GM20431 (cell line): ENCODE data around the gene MPC1L.

Source experiments
- in situ Hi-C: fragments of 300-500 bp; cut with MseI, MboI; formaldehyde crosslinking; loops from one replicate; pipeline ENCODE4 v1.15.0; 2020; ENCODE audit warnings: low sequenced_read_pairs; ENCODE audit not compliant: unreplicated experiment

MPC1L gene

DNA sequence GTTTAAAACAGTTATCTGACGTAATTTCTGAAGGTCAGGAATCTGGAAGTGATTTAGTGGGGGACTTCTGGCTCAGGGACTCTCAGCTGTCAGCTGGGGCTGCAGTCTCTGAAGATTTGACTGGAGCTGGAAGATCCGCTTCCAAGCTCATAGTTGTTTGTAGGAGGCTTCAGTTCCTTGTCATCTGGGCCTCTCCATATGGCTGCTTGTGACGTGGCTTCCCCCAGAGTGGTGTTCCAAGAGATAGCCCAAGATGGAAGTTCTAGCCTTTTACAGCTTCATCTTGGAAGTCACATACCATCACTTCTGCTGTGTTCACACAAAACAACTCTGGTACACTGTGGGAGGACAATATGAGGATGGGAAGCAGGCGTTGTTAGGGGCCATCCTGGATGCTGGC, 2.1 kb downstream of the MPC1L start:
- in situ Hi-C loops = no loop called here

DNA sequence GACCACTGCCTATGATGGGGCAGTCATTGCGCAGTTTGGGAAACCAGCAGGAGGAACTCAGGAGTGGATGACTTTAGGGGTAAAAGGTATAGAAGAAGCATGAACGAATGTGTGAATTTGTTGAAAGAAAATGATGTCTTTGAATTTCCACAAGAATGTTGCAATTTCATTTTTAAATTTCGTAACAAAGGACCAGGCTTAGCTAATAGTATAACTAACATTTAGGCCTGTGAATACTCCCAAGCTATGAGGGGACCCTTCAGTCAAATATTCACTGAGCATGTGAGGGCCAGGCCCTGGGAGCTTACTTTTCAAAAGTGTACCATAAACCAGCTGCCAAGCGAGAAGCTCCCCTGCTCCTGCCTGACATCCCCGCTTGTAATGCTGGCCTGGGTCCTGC, 5.3 kb downstream of the MPC1L start:
- in situ Hi-C loops = no loop called here

DNA sequence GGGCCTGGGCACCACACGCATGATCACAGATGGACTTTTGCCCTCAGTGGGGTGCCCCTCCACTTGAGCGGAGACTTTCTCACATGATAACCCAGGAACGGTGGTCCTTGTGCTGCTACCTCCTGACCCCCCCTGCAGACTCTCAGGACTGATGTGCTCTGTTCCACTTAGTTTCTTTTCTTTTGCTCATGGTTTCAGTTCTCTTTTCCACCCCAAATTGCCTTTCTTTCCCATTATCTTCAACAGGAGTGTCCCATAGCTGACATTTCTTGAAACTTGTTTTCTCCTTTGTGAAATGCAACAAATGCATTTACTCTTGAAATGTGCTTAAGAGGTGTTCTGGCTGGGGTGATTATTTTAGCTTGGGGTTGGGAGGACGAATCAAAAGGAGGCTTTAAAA, 9.0 kb downstream of the MPC1L start:
- in situ Hi-C loops = no loop called here

DNA sequence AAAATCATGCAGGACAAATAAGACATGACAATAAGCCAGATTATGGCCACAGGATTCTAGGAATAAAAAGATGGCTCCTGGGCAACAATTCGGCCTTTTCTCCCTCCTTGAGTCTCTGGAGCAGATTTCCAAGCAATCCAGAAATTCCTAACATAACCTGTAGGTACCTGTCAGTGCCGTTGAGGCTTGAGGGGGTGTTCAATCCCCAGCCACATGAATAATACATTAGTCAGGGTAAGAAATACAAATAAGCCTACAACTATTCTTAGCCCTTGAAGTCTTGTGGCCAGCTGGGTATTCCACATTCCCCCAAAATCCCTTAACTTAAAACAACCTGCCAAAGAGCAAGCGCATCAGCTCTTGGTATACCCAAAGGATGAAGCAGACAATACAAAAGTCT, 14.5 kb downstream of the MPC1L start:
- in situ Hi-C loops = no loop called here

DNA sequence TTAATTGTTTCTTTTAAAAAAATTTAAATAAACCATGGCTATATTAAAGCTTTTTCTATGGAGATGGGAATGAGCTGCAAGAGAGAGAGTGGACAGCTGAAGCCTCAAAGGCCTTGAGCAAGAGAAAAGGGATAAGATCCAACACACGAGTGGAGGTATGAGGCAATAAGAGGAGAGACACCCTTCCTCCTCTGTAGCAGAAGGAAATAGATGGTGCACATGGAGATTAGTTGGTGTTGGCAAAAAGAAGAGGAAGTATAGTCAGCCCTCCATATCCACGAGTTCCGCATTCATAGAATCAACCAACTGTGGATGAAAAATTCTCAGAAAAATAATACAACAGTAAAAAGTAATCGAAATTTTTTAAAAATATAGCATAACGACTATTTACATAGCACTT, 20.9 kb downstream of the MPC1L start:
- in situ Hi-C loops = no loop called here

DNA sequence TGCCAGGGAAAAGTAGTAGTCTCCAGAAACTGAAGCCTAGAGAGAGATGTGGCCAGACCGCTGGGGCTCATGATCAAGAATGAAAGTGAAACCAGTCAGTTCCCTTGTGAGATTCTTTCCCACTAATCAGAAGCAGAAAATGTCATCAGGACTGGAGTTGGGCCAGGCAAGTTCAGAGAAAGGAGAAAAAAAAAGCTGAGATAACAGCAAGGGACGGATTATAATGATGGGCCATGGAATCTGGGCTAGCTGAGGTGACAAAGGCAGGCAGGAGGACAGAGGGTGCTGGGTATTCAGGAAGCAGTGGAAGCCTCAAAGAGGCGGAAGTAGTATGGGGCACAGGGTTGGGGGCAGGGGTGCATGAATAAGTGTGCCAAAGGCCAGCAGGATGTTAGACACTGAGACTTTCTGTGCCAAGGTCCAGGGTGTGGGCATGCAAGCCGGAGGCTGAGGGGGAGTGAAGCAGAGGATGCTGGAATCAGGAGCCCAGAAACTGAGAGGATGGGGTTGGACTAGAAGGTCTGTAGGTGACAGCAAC, 21.7 kb downstream of the MPC1L start:
- in situ Hi-C loops = no loop called here

DNA sequence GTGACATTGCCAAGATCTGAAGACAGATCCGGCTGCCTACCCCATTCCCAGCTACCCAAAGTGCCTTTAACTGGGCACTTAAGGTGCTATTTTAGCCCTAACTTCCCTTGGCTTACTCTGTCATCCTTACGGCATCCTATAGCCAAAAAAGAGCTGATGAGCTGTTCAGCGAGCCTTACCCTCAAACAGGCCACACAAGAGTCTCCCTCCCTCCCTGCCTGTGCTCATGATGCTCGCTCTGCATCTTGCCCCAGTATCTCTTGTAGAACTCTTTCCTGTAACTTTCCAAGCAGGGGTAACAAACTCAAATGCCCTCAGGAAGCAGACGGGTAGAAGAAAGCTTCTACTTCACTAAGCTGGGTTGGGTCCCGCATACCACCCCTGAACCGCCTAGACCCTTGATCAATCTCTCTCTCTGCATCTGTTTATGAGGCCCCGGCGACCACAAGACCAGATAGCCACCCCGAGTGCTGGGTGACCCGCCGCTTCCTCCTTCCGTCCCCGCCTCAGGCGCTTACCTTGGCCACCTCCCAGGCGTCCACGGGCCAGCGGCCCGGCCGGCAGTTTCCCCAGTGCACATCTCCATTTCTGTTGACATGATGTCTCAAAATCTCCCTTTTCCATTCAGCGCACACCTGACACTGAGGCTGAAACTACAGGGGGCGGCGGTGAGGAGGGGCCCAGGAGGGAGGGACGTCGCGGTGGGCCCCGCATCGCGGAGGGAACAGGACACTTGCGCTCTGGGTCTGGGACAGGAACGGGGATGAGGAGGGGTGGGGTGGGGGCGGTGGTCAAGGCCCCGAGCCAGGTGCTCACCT, 23.5 kb downstream of the MPC1L start:
- in situ Hi-C loops = no loop called here

DNA sequence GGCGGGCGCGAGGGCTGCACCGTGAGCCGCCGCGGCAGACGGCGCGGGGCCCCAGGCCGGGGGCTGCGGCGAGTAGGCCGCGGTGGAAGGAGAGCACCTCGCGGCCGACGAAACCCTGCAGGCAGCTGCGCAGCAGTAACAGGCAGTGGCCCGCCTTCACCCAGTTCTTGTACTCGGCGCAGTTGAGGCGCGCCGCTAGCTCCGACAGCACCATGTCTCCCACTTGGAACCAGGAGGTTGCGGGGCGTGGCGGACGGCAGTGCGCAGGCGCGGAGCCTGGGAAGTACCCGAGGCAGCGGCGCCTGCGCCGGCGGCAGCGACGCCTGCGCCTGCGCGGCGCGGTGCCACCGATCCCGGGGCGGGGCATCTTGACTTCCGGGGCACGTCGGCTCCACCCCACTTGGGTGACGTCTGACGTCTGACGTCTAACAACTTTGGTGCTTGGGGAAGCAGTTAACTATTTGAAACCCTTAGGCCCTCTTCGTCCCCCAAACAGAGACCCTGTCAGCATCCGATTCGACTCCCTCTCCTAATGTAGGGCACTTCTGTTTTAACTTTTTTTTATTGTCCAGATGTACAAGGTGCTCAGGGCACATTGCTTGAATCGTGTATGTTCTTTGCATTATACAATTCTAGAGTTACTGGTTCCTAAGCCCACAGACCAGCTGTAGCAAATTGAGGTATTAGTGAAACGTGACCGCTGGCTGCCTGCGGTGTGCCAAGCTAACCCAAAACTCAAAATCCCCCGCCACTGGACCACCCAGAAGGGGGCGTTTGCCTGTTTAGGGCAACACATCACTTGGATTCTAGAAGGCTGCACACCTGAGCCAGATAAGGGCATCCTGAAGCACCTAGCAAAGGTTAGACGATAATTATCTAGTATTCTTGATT, 24.3 kb downstream of the MPC1L start, which contains the start of gene CXorf38:
Gene CXorf38, minus strand, starts transcription at position 255 of the 891 bp plus-strand sequence. Its CDS starts 41 bp downstream, at position 214.
- in situ Hi-C loops = no loop called here

DNA sequence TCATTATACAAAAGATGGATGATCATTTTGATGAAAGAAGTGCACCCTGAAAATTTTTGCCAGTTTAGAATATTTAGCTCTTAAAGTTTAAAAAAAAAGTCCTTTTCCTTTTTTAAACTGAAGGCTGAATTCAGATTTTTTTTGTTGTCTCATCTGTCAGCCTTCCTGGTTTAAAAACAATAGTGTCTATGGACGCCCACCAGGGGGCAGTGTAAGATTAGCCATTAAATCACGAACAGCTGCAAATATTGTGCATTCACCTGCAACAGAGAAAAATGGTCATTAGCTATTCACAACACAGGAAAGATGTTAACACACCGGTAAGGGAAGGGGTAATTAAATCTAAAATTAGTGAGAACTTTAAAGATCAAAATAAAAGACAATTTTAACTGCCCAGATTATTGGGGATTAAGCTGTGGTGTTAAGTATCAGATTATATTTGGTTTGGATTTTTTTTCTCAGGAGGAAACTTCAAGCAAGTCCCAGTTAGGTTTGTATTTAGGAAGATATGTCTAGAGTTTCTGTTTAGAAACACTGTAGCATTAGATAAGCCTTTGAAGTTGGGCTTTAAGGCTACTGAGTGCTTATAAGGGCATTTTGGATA, 28.5 kb downstream of the MPC1L start:
- in situ Hi-C loops = loop anchor here (25.0 kb wide), 1 partner anchor 136 kb away; no protein-coding TSS in a partner anchor

DNA sequence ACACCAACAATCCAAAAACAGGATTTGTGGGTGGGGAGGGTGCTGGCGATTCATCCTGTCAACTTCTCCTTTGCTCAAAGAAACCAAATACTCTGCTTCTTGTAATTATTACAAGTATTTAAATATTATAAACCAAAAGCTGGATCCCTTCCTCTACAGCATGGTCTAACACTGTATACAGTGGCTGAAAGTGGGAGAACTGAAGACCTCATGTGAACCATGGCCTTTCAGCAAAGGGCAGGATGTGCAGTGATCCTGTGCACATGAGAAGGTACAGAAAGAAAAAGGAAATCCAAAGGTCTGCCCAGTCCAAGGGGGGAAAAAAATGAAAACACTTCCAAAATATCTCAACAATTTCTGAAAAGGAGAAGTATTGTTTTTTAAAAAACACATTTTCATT, 29.4 kb downstream of the MPC1L start:
- in situ Hi-C loops = loop anchor here (25.0 kb wide), 1 partner anchor 135 kb away; no protein-coding TSS in a partner anchor

DNA sequence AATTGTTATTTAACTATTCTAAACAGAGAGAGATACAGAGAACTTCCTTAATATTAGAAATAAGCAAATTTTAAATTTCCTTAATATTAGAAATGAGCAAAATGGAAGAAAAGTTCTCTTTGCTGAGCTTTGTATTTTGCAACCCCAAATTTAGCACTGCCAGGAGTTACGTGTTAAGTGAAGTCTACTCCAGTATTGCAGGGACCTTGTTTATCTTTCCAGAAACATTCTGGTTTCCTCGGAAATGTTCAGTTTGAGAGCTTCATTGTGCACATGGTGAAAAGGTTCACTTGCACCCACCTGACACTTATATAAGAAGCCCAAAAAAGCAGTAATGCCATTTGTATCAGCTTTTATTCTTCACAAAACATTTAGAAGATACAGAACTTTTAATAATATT, 30.3 kb downstream of the MPC1L start:
- in situ Hi-C loops = loop anchor here (25.0 kb wide), 1 partner anchor 134 kb away; no protein-coding TSS in a partner anchor

DNA sequence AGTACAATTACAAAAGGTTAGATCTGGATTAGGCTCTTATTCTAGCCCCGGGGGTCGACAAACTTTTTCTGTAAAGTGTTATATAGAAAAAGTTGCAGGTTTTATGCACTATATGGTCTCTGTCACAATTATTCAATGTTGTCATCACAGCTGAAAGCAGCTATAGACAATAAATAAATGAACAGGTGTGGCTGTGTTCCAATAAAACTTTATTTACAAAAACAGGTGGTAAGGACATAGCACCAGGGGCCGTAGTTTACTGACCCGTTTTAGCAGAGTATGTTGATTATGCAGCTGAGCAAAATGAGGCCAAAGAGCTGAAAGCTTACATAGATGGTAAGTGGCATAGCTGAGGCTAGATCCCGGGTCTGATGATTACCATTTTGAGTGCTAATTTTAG, 37.2 kb downstream of the MPC1L start:
- in situ Hi-C loops = loop anchor here (25.0 kb wide), 1 partner anchor 127 kb away; no protein-coding TSS in a partner anchor

DNA sequence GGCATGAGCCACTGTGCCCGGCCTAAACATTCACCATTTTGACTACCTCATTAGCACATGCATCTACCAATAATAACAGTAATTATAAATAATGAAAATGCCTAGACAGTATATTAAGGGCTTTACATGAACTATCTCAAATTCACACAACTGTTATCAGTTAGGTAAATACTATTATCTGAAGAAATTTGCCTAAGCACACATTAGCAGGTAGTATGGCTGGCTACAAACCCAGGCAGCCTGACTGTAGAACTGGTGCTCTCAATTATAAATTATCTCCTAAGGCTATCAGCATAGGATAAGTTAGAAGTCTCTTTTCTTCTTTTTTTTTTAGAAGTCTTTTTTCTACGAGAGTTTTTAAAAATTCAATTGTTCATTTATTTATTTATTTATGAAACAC, 38.3 kb downstream of the MPC1L start:
- in situ Hi-C loops = loop anchor here (25.0 kb wide), 1 partner anchor 126 kb away; no protein-coding TSS in a partner anchor

DNA sequence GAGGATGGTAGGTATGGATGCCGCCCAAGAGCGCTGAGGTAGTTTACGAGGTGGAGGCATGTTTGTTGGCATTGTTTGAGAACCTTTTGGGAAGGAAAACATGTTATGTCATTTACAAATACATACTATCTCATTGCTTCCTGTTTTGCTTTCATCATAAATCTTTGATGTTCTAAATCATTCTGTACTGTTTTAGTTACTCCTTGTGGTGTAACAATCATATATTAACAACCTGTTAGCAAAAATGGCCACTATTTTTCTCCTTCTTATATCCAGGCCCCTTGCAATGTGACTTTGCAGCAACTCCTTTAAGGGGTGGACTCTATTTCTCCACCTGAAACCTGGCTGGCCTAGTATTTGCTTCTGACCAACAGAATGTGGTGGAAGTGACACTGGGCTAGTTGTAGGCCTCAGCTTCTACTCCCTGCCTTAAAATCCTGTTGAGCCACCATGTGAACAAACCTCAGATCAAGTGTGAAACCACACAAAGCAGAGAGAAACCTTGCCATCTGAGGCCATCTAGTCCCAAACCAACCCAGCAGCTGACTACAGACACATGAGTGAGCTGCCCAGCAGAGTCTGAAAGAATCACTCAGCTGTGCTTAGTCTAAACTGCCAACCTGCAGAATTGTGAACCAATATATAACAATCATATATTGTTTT, 40.0 kb downstream of the MPC1L start:
- in situ Hi-C loops = loop anchor here (25.0 kb wide), 1 partner anchor 124 kb away; no protein-coding TSS in a partner anchor

DNA sequence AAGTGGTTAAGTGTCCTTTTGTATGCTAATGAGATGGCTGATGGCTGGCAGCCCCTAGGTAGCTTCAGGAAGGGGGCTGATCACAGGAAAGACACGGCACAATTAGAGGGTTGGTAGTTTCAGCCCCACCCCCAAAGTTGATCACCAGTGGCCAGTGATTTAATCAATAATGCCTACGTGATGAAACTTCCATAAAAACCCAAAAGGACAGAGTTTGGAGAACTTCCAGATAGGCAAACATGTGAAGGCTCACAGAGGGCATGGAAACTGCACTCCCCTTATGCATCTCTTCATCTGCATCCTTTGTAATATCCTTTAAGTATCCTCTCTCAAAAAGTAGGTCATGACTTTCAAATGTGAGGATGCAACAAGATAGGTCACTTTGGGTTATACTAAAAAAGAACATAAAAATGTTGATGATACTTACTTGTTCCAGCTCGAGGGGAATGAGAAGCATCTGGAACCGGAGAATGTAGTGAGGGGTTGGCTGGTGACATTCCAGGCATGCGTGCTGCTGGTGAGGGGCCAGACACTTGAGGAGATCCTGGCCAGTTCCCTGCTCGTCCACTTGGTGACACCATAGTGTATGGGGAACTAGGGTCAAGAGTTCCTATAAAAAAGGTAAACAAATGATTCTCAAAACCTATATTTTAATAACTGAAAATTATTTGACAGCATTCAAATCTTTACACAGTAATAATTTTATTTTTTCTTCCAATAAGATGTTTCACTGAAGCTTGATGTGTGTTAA, 40.8 kb downstream of the MPC1L start:
- in situ Hi-C loops = loop anchor here (25.0 kb wide), 1 partner anchor 123 kb away; no protein-coding TSS in a partner anchor

DNA sequence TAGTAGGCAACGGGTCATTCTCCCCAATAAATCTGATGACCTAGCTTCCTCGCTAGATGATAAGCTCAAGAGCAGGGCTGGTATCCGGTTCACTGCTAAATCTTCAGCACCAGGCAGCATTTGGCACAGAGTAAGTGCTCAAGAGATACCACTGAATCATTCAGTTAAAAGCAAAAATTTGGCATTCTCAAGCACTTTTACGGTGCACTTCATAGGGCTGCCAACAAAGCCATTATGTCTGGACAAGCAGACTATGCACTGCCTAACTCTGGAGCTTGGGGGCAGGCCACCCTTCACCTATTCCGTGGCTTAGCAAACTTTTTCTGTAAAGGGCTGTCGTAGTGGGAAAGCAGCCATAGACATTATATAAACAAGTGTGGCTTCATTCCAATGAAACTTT, 47.9 kb downstream of the MPC1L start:
- in situ Hi-C loops = loop anchor here (25.0 kb wide), 1 partner anchor 116 kb away; no protein-coding TSS in a partner anchor
